Neural progenitor cell (in vitro differentiated cells): ENCODE results near the gene AVPR1B.

Source experiments
- CTCF ChIP-seq: fragments of 200-600 bp; sonication (generic); IDR thresholded peaks from 2 replicates; pipeline ENCODE4 v1.5.1; 2017; ENCODE audit warnings: antibody characterized with exemption, mild to moderate bottlenecking
- EZH2 ChIP-seq: fragments of 200-600 bp; sonication (generic); IDR thresholded peaks from 2 replicates; pipeline ENCODE4 v1.6.1; 2017; ENCODE audit warnings: antibody characterized with exemption, mild to moderate bottlenecking, moderate library complexity
- EZH2phosphoT487 ChIP-seq: fragments of 200-600 bp; sonication (generic); IDR thresholded peaks from 2 replicates; pipeline ENCODE4 v1.6.1; 2017; ENCODE audit warnings: antibody characterized with exemption

DNA sequence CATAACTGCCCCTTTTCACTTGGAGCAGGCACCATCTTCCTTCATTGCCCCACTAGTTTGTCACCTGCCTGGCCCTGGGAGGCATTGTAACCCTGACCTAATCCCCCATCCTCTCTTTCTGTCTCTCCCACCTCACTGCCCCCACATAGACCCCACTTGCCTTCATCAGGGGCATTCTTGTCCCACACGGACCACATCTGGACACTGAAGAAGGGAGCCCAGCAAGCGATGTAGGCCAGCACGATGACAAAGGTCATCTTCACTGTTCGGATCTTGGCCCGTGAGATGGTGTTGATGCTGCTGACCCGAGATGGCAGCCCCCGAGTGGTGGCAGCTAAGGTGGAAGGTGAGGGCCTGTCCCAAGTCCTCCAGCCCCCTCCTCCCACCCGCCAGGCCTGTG lies 1.4 kb downstream of the AVPR1B start:
- TF ChIP-seq CTCF, result no peak
- TF ChIP-seq EZH2phosphoT487, result no peak
- TF ChIP-seq EZH2, result no peak
